8988T (cell line): ENCODE data around the gene KYAT1.

Experiments
- DNase-seq: peaks from one replicate; pipeline ENCODE4 v3.0.0; 2011

The KYAT1 gene

DNA sequence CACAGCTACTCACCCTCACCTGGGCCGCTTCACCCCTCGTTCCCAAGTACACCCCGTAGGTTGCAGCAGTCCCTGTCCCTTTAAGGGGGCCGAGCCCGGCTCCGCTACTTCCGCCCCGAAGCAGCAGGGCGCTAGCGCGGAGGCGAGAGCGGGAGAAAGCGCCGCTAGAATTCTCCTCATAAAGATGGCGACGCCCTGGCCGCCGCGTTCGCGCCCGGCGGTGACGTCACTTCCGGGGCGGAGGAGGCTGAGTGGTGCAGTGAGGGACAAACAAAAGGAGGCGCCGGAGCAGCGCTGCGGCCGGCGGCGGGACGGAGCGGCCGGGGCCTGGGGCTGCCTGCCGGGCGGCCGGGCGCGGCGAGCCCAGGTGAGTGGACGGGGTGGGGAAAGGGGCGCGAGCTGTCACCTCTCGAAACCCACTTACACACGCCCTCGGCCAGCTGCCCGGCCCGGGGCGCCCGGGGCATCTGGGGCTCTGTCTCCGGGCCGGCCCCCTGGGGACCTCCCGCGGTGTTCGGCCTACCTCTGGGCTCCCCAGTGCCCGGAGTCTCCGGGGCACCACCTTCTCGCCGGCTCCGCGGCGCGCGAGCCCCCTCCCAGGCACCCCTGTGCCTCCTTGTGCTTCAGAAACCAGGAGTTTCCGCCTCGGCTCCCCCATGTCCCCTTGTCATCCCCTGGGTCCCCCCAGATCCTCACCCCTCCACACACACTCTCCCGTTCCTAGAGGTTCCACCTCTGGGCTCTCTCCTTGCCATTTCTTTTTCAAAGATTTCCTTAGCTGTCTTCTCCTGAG lies at the start of gene KYAT1, which contains the start of gene LRRC8A:
KYAT1 (minus strand) TSS at position 67 of the 793 bp plus-strand sequence. CDS start 36,545 bp downstream, outside the sequence.
LRRC8A (plus strand) TSS at position 250 of the 793 bp plus-strand sequence. CDS start 25,032 bp downstream, outside the sequence.
- DNase-seq, result peak; percentile 92

DNA sequence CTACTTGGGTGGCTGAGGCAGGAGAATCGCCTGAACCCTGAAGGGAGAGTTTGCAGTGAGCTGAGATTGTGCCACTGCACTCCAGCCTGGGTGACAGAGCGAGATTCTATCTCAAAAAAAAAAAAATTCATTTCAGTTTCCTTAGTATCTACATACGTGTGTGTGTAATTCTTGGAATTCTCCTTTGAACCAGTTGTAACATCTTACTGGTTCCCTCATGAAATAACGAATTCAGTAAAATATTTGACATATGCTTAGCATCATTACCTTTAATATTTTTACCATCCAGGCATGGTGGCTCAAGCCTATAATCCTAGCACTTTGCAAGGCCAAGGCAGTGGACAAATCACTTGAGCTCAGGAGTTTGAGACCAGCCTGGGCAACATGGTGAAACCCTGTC lies 47.8 kb upstream of the KYAT1 start:
- DNase-seq, result no peak

DNA sequence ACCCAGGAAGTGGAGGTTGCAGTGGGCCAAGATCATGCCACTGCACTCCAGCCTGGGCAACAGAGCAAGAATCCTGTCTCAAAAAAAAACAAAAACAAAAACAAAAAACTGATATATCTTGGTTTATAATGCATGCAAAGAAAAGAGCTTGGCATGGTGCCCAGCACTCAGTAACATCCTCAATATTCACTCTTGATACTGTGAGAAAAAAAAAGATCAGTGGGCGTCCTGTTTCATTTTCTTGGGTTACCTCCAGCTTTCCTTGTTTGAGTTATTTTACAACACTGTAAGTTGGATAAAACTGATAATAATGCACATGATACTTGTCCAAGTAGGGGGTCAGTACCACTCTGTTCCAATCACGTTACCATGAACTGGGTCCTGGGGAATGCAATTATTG lies 46.9 kb upstream of the KYAT1 start:
- DNase-seq, result no peak

DNA sequence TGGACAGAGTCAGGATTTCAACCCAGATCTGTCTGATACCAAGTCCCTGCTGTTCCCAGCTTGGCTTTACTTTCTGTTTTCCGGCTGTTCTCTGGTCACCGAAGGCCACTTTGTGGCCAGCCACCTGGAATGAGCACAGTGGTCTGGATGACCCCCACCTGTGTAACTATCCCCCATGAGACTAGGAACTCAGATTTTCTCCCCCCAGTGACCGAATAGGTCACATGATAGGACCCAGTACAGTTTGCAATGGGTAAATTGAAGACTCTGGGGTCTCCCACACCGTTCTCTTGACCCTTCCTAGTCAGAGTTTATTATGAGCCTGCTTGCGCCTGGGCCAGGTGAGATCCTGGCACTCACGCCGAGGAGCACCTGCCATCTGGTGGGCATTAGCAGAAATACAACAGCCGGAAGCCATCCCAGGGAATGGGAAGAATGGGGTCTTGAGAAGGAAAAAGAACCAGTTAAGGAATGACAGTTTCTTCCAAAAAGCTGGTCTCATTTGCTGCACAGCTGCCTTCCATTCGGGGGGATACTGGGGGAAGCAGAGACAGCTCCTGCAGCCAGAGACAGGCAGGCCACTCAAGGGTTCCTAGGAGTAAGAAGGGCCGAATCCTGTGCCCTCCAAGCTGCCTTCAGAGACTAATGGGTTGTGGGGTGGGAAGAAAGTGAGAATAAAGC lies 46.1 kb upstream of the KYAT1 start:
- DNase-seq, result peak; percentile 77

DNA sequence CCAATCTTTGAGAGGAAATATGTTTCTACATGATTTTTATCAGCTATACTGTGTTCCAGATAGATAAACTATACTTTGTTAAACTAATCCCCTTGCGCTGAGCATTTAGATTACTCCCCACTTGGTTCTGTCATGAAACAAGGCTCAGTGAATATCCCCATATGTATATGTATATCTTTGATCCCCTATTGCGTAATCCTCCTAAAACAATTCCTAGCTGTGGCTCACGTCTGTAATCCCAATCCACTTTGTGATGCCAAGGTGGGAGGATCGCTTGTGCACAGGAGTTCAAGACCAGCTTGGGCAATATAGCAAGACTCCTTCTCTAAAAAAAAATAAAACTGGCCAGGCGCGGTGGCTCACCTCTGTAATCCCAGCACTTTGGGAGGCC lies 41.7 kb upstream of the KYAT1 start:
- DNase-seq, result no peak

DNA sequence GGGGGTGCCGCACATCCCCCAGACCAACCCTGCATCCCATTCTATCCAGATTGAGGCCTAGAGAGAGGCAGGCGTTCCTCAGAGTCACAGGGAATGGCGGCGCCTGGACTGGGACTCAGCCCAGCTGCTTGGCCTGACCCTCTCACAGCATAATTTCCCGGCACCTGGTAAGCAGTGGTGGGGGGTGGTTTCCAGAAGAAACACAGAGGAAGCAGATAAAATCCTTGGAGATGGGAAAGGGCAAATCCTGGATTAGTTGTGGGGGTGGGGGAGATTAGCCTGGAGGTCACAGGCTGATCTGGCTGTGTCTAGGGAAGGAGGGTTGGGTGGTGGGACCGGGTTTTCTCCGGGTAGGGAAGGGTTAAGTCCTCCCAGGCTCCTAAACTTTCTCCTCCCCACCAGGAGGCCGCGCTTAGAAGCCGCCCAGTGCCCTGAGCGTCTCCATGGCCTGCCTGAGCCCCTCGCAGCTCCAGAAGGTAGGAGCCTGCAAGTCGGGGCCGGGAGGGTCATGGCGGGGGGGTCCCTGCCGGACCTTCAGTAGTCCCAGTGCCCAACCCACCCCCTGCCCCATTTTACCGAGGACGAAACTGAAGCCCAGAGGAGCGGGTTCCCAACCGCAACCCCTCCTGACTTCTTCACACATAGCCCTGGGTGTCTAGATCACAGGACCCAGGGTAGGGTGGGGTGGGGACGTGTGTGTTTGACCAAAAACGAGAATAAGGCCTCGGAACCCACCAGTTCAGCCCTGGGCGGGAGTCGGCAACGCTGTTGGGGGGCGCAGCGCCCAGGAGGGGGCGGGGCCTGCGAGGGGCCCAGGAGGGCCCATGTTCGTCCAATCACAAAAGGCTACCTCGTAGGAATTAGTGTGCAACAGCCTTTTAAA lies 40.4 kb upstream of the KYAT1 start:
- DNase-seq, result no peak

DNA sequence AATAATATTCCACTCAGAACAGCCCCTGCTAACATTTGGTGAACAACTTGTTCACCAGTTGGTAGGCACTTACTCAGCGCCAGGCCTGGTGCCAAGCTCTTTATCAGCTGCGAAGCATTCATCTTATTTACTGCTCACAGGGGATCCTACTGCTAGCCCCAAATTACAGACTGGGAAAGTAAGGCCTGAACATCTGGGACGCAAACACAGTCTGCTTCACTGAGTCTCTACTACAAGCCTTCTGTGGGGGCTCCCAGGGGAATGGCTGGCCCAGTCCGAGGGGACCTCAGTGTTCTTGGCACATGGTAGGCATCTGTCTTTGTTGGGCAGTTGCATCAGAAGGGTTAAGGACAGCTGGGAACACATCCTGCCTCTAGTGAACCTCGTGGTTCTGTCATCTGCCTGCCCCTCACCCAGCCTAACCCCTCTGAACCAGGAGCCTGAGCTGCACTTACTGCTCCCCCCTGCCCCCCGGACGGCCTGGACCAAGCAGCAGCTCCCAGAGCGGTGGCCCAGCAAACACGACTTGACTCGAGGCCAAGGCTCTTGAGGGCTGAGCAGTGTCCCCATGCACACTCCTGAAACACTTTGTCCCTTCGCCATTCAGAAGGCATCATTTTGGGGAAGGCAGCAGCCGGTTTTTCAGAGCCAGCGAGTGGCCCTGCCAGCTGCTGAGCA lies 38.8 kb upstream of the KYAT1 start, which contains the start of gene PHYHD1:
PHYHD1 (plus strand) TSS at position 602 of the 678 bp plus-strand sequence. CDS start 1,342 bp downstream, outside the sequence.
- DNase-seq, result no peak

DNA sequence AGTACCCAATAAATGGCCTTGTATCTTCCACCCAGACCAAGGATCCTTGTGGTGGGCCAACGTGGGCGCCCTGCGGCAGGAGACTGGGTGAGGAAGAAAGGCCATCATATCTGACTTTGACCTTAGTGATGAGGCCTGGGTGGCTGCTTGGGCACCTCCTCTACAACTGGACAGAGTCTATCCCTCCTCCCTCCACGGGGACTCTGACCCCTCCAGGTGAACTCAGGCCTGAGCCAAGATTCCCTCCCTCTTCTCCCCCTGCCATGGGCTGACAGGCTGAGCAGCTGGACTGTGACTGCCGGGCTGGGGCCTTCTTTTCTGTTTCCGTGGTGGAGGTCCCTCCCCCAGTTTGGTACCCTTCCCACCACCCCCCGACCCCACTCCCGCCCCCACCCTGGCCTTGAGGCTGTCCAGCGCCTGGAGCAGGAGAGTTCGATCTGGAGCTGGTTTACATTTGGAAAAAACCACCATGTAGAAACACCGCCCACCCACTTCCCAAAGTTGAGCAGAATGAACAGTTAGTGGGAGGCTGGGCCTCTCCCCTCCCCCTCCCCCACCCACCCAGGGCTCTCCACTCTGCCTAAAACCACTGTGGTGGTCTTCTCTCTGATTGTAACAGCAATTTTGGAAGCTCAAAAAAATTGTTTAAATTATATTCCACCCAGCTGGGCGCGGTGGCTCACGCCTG lies 37.8 kb upstream of the KYAT1 start:
- no peak for DNase-seq

DNA sequence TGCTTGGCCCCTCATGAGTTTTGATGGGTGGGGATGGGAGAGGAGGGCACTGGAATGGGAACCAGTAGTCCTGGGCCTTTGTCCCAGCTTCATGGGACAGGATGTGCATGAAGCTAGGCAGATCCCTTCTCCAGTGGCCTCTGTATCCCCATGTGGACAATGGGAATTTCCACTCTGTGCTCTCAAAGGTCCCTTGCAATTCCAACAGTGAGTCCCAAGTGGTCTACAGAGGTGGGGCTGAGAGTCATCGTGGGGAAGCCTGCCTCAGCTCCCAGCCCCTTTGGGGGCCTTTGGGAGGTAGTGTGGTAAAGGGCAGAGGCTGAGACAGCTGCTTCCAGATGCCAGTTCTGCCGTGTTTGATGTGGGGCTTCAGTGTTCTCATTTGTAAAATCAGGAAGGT lies 37.2 kb upstream of the KYAT1 start:
- peak; percentile 4 for DNase-seq

DNA sequence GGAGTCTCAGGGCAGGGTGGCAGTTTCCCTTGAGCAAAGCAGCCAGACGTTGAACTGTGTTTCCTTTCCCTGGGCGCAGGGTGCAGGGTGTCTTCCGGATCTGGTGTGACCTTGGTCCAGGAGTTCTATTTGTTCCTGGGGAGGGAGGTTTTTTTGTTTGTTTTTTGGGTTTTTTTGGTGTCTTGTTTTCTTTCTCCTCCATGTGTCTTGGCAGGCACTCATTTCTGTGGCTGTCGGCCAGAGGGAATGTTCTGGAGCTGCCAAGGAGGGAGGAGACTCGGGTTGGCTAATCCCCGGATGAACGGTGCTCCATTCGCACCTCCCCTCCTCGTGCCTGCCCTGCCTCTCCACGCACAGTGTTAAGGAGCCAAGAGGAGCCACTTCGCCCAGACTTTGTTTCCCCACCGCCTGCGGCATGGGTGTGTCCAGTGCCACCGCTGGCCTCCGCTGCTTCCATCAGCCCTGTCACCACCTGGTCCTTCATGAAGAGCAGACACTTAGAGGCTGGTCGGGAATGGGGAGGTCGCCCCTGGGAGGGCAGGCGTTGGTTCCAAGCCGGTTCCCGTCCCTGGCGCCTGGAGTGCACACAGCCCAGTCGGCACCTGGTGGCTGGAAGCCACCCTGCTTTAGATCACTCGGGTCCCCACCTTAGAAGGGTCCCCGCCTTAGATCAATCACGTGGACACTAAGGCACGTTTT lies 35.5 kb upstream of the KYAT1 start:
- DNase-seq, result no peak

DNA sequence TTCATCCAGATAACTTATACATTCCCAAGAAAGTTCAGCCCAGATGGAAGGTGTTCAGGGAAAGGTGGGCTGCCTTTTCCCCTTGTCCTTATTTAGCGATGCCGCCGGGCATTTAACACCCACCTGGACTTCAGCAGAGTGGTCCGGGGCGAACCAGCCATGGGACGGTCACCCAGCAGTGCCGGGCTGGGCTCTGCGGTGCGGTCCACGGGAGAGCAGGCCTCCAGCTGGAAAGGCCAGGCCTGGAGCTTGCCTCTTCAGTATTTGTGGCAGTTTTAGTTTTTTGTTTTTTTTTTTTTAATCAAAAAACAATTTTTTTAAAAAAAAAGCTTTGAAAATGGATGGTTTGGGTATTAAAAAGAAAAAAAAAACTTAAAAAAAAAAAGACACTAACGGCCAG lies 35.0 kb upstream of the KYAT1 start:
- no peak for DNase-seq

DNA sequence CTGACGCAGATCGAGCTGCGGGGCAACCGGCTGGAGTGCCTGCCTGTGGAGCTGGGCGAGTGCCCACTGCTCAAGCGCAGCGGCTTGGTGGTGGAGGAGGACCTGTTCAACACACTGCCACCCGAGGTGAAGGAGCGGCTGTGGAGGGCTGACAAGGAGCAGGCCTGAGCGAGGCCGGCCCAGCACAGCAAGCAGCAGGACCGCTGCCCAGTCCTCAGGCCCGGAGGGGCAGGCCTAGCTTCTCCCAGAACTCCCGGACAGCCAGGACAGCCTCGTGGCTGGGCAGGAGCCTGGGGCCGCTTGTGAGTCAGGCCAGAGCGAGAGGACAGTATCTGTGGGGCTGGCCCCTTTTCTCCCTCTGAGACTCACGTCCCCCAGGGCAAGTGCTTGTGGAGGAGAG lies 34.5 kb upstream of the KYAT1 start:
- DNase-seq, result no peak

DNA sequence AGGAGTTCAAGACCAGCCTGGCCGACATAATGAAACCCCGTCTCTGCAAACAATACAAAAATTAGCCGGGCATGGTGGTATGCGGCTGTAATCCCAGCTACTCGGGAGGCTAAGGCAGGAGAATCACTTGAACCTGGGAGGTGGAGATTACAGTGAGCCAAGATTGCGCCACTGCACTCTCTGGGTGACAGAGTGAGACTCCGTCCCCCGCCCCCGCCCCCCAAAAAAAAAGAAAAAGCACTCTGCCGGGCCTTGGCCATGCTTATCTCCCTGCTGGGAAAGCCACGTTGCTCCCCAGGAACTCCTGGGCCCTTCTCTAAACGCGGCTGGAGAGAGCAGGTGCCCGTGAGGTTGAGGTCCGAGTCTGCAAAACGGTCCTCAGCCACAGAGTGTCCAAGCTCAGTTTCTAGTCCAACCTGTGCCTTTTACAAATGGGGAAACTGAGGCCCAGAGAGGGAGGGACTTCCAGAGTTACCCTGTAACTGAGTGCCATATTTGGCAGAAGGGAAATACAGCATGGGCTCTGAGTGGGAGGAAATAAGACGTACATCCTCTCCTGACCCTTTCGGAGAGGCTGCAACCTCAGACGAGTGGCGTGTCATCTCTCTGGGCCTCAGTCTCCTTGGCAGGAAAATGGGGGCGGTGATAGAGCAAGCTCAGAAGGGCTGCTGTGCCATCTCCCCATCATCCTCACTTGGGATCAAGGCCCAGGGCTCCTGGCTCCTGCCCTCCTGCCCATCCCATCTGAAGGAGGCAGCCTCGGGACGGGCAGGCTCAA lies 32.4 kb upstream of the KYAT1 start:
- no peak for DNase-seq

DNA sequence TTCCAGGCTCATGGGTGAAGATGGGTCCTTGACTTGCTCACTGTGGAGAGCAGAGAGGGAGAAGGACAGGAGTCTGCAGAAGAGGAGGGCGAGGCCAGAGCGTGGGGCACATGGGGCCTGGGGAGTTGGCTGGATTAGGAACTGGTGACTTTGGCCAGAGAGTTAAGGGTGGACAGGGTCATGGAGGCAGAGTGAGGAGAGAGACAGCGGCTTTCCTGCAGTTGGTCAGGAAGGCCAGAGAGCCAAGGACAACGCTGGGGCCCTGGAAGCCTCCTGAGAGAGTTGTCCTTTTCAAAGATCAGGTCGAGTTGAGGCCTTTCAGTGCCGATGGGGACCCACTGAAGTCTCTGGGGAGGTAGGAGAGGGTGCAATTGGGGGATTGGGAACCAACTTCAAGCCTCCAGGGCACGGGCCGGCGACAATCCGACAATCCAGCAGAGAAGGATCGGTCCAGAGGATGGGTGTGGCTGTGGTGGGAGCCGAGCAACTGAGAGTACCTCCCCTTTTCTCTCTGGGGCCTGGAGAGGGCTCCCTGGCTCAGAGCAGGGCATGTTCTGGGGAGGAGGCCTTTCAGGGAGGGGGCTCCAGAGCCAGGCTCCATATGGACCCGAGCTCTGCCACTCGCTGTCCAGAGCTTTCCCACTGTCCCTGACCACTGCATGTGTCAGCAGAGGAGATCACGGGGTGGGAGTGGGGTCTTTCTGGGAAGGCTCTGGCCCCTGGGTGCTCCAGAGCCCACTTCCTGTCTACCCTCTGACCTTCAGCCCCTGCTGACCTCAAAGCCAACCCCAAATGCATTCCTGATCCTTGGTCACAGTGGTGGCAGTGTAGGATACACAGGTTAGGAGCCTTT lies 31.5 kb upstream of the KYAT1 start:
- DNase-seq, result no peak

DNA sequence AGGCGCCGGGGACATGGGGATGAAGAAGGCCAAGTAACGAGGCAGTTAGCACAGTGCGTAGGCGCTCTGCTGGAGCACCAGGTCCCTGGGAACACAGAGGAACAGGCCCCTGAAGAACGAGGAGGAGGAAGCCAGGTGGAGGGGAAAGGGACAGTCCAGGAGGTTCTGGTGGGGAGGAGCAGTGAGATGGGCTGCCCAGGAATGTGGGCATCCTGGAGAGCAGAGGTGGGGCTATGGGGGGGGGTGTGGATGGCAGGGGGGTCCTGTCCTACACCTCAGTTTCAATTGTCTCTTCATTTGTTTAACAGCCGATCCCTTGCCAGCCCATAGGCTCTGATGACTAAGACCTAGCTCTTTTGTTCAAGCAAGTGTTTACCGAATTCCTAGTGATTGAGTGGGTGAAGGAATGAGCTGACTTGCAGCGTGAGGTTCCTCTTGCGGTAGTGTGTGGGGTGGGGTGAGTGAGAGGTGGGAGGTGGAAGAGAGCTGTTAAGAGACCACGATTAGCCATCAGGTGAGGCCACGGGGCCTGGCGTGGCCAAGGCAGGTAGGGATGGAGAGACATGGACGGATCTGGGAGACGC lies 30.6 kb upstream of the KYAT1 start:
- peak; percentile 80 for DNase-seq

DNA sequence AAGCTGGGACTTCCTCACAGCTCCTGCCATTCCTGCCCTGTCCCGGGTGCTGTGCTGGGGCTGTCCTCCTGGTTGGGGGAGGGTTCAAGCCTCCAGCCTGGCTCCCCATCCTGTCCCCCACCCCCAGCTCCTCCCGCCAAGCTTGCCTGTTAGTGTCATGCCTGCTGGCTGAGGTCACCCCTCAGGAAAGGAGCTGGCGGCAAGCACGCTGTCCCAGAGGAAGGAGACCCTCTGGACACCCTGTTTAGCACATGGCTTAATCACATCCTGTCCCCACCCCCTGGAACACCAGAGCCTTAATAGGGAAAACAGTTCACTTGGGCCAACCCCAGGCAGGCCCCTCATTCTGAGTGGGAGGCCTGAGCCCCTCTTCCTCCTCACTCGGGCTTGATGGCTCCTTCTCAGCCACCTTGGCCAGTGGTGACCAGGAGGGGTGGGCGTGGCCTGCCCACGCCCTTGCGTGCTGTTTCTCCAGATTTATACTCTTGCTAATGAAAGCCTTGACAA lies 29.8 kb upstream of the KYAT1 start:
- DNase-seq, result peak; percentile 79

DNA sequence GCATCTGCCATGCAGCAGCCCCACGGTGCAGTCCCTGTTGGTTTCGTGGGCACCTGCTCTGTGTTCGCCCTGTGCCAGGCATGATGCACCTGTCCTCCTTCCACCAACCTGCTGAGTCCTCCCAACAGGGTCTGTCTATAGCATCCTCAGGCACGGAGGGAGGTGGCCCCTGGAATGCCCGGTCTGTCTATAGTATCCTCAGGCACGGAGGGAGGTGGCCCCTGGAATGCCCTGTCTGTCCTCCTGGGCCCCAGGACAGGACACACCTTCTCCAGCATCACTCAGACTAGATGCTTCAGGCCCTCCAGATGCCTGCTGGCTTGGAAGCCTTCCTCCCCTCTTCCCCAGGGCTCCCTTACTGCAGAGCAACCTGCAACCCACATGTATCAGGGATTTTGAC lies 29.2 kb upstream of the KYAT1 start:
- DNase-seq, result no peak

DNA sequence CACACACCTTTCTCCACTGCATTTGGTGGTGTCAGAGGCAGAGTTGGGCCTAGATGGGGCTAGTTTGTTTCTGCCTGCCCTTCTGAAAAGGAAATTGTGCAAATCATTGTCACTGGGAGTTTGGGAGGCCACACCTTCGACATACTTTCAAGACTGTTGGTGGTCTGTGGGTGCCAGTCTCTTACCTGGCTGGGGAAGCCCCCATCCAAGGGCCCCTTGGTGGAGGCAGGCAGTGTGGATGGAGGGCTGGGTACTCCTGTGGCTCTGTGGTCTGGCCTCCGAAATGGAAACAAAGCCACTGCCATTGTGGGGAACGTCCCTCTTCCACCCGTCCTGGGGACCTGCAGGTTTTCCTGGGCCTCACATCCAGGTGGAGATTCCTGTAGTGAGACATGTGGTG lies 28.1 kb upstream of the KYAT1 start:
- peak; percentile 5 for DNase-seq

DNA sequence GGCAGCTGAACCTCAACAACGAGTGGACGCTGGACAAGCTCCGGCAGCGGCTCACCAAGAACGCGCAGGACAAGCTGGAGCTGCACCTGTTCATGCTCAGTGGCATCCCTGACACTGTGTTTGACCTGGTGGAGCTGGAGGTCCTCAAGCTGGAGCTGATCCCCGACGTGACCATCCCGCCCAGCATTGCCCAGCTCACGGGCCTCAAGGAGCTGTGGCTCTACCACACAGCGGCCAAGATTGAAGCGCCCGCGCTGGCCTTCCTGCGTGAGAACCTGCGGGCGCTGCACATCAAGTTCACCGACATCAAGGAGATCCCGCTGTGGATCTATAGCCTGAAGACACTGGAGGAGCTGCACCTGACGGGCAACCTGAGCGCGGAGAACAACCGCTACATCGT lies 26.6 kb upstream of the KYAT1 start:
- peak; percentile 4 for DNase-seq
